ENCODE measurements around the gene PUM1.

GRCh38 chr1:31111290-31111951 lies 45.9 kb upstream of the PUM1 start:
- TF ChIP-seq CTCF (IDR thresholded peaks at IDR 0.05), result no peak
- TF ChIP-seq POLR2A (IDR thresholded peaks at IDR 0.05), result no peak
